Measurements from ENCODE around the gene DIRAS1. TPM values are rescaled to one million over a fixed set of nuclear protein-coding genes. Genes with fewer than 3 reads are reported as not detected.
"Not testable (repeated sequence)": the region's sequence is repeated elsewhere in the genome, so short reads cannot be mapped to it uniquely, and the experiment has no call there.

The DIRAS1 gene
- polyA plus RNA-seq, 1 experiment = 21.4 TPM

DNA sequence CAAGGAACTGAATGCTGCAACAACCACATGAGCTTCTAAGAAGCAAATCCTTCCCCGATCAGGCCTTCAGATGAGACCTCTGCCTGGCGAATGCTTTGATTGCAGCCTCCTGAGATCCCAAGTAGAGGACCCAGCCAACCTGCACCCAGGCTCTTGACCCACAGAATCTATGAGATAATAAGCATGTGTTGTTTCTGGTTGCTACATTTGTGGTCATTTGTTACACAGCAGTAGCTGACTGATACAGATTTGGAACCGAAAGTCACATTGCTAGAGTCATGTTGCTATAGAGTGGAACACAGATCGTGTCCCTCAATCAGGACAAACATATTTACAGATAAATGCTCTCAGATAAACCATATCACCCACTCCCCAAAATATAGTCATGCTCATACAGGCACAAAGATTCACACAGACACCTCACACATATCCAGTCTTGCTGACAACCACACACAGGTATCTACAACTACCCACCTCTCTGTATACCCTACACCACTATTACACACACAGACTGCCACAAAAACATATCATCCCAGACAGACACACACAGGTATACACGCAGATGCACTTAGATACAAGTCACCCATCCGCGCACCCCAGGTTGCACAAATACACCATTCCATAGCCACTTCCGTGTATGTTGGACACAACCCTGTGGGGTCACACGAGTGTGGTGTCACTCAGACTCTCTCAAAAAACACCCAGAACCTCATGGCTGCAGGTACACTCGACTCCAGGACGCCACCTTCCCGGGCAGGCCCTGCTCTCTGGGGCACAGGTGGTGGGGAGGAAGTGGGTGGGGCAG, 5.5 kb downstream of the DIRAS1 start:
- TF ChIP-seq CTCF (IDR thresholded peaks at IDR 0.05; ENCODE audit: insufficient read depth, low read depth, low read length) = no peak
- Histone ChIP-seq H3K36me3 (ENCODE audit: control insufficient read depth, insufficient read depth, low read length) (peaks cover 1% of the 10 kb centered on the region; the same call in 1 of the 2 replicates), H3K4me3 (ENCODE audit: low read depth, low read length) (no peak overlapping the region), H3K27me3 (ENCODE audit: control insufficient read depth, insufficient read depth, low read length) (no peaks in the 10 kb centered on the region)
- ChIA-PET CTCF (interaction anchor here (0.7 kb wide), 1 partner anchor 67 kb away, joined by 3 read pairs; no protein-coding TSS in a partner anchor), POLR2A (no interaction called here)
- no peak for DNase-seq (ENCODE audit: low read depth)

DNA sequence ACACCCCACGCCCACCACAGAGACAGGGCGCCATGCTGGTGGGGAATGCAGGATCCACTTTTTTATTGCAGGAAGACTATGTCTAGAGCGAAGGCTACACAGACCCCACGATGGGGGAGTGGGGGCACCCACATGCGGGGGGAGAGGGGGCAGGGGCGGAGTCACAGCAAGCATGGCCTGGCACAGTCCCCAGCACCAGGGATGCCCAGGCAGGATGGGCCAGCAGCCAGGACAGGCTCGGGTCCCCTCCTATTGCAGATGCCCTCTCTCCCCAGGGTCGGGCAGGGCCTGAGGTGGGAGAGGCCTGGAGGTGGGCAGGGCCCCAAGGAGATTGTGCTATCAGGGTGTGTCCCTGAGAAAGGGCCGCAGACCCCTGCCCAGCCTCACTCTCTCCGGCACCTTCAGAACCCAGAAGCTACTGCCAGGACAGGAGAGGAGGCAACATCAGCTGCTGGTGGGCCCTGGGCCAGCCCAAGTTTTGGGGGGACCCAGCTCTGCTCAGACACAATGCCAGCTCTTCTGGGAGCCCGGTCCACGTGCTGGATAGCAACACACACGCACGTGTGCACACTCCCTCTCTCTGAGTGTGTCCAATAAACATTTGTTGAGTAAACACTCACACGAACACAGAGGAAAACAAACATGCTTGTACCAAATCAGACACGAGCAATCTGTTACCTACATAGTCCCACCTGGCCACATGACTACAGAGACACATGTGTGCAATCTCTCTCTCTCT, 6.5 kb downstream of the DIRAS1 start:
- DNase-seq (ENCODE audit: low read depth) = no peak
- TF ChIP-seq CTCF (IDR thresholded peaks at IDR 0.05; ENCODE audit: insufficient read depth, low read depth, low read length) = no peak
- peaks cover 1% of the 10 kb centered on the region; the same call in 1 of the 2 replicates for H3K36me3 ChIP-seq (ENCODE audit: control insufficient read depth, insufficient read depth, low read length)
- no peaks in the 10 kb centered on the region for H3K27me3 ChIP-seq (ENCODE audit: control insufficient read depth, insufficient read depth, low read length)
- no peak overlapping the region for H3K4me3 ChIP-seq (ENCODE audit: low read depth, low read length)
- POLR2A ChIA-PET = no interaction called here
- CTCF ChIA-PET = interaction anchor here (0.7 kb wide), 1 partner anchor 66 kb away, joined by 3 read pairs; no protein-coding TSS in a partner anchor

DNA sequence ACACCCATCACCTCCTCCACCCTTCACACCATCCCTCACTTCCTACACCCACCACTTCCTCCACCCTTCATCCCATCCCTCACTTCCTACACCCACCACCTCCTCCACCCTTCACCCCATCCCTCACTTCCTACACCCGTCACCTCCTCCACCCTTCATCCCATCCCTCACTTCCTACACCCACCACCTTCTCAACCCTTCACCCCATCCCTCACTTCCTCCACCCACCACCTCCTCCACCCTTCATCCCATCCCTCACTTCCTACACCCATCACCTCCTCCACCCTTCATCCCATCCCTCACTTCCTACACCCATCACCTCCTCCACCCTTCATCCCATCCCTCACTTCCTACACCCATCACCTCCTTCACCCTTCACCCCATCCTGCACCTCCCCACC, 7.1 kb downstream of the DIRAS1 start:
- H3K4me3 ChIP-seq (ENCODE audit: low read depth, low read length); DNase-seq (ENCODE audit: low read depth); H3K36me3 ChIP-seq (ENCODE audit: control insufficient read depth, insufficient read depth, low read length); POLR2A ChIA-PET; H3K27me3 ChIP-seq (ENCODE audit: control insufficient read depth, insufficient read depth, low read length); CTCF ChIA-PET: not testable (repeated sequence)

- CTCF ChIA-PET = not testable (repeated sequence)
Observed at GRCh38 chr19:2713170-2713569, 8.0 kb downstream of the DIRAS1 start.

GRCh38 chr19:2711875-2712205, 9.3 kb downstream of the DIRAS1 start:
- DNase-seq (ENCODE audit: low read depth) = no peak
- Histone ChIP-seq H3K27me3 (ENCODE audit: control insufficient read depth, insufficient read depth, low read length) (no peaks in the 10 kb centered on the region), H3K4me3 (ENCODE audit: low read depth, low read length) (no peak overlapping the region), H3K36me3 (ENCODE audit: control insufficient read depth, insufficient read depth, low read length) (peaks cover 1% of the 10 kb centered on the region; the same call in 1 of the 2 replicates)
- TF ChIP-seq CTCF (IDR thresholded peaks at IDR 0.05; ENCODE audit: insufficient read depth, low read depth, low read length) = no peak
- POLR2A ChIA-PET = no interaction called here
- CTCF ChIA-PET = no interaction called here

More at GRCh38 chr19:2713170-2713569, 8.0 kb downstream of the DIRAS1 start:
- H3K27me3 ChIP-seq (ENCODE audit: control insufficient read depth, insufficient read depth, low read length); H3K36me3 ChIP-seq (ENCODE audit: control insufficient read depth, insufficient read depth, low read length); DNase-seq (ENCODE audit: low read depth); POLR2A ChIA-PET; H3K4me3 ChIP-seq (ENCODE audit: low read depth, low read length): not testable (repeated sequence)

GRCh38 chr19:2711172-2711874, 9.8 kb downstream of the DIRAS1 start:
- H3K27me3 ChIP-seq (ENCODE audit: control insufficient read depth, insufficient read depth, low read length) = no peaks in the 10 kb centered on the region
- POLR2A ChIA-PET = no interaction called here
- no peak for DNase-seq (ENCODE audit: low read depth)
- TF ChIP-seq CTCF (IDR thresholded peaks at IDR 0.05; ENCODE audit: insufficient read depth, low read depth, low read length) = no peak
- H3K4me3 ChIP-seq (ENCODE audit: low read depth, low read length) = no peak overlapping the region
- CTCF ChIA-PET = interaction anchor here (0.8 kb wide), 1 partner anchor 12 kb away, joined by 4 read pairs; no protein-coding TSS in a partner anchor
- H3K36me3 ChIP-seq (ENCODE audit: control insufficient read depth, insufficient read depth, low read length) = no peaks in the 10 kb centered on the region
